Thymus (tissue), 11 donors: ENCODE data around the gene SOD2. TPM values are rescaled to one million over a fixed set of nuclear protein-coding genes. Genes with fewer than 3 reads are reported as not detected.
"Not testable (repeated sequence)": the region's sequence is repeated elsewhere in the genome, so short reads cannot be mapped to it uniquely, and the experiment has no call there.

Source experiments
- DNase-seq, 9 donors: peaks; one replicate each; pipeline ENCODE4 v3.0.0-alpha.2; 2013; ENCODE audit warnings: low spot score in 9 of 9, low read depth in 6 of 9, missing footprints in 1 of 9
- H3K27ac ChIP-seq, 2 donors: one replicate each; pipeline ENCODE4 v1.5.1; 2013; ENCODE audit warnings: control low read depth in 1 of 2, low read depth in 1 of 2, low read length in 1 of 2, mild to moderate bottlenecking in 1 of 2, moderate library complexity in 1 of 2
- H3K27me3 ChIP-seq, 2 donors: one replicate each; pipeline ENCODE4 v1.5.1; 2013; ENCODE audit warnings: low read length in 1 of 2; ENCODE audit not compliant: control insufficient read depth in 2 of 2, insufficient read depth in 1 of 2
- H3K36me3 ChIP-seq, 2 donors: one replicate each; pipeline ENCODE4 v1.5.1; 2013; ENCODE audit warnings: low read length in 1 of 2, mild to moderate bottlenecking in 1 of 2, moderate library complexity in 1 of 2; ENCODE audit not compliant: control insufficient read depth in 2 of 2, insufficient read depth in 2 of 2
- H3K4me1 ChIP-seq, 2 donors: one replicate each; pipeline ENCODE4 v1.5.1; 2013; ENCODE audit warnings: low read length in 2 of 2; ENCODE audit not compliant: control insufficient read depth in 2 of 2, insufficient read depth in 2 of 2
- H3K4me3 ChIP-seq, 2 donors: one replicate each; pipeline ENCODE4 v1.5.1; 2013; ENCODE audit warnings: low read length in 2 of 2, control low read depth in 1 of 2, mild to moderate bottlenecking in 1 of 2
- H3K9me3 ChIP-seq, 2 donors: one replicate each; pipeline ENCODE4 v1.5.1; 2013; ENCODE audit warnings: low read length in 1 of 2, mild to moderate bottlenecking in 1 of 2; ENCODE audit not compliant: control insufficient read depth in 2 of 2, insufficient read depth in 1 of 2
- WGBS: extraction: QIAGEN DNeasy Blood & Tissue Kit; methylation state at CpG from one replicate; pipeline ENCODE4 v1.1.7; 2013; 5-methylcytosine and 5-hydroxymethylcytosine counted together
- polyA plus RNA-seq: library from polyadenylated mRNA; stranded (reverse); fragments of 200-250 nt; gene quantifications from one replicate; pipeline ENCODE4 v1.2.3, GENCODE V29; 2013
- total RNA-seq: library from RNA; stranded (reverse); fragments of 120-200 nt; gene quantifications from one replicate; pipeline ENCODE4 v1.2.4, GENCODE V29; 2013
- donor health status: healthy.

Gene SOD2
- total and polyA plus RNA-seq, 2 donors, result 68.0 to 759 TPM

GRCh38 chr6:159682295-159682694 is 10.7 kb downstream of the SOD2 start:
- no peak for DNase-seq
- 90% methylated on average over 3 of the region's 3 CpGs for WGBS
- Histone ChIP-seq H3K27me3 (no peaks in the 10 kb centered on the region), H3K4me3 (no peak overlapping the region), H3K36me3 (peaks cover 29 to 39% of the 10 kb centered on the region in 2 donors), H3K9me3 (no peaks in the 10 kb centered on the region), H3K27ac (no peak overlapping the region), H3K4me1 (no peaks in the 10 kb centered on the region)

- H3K36me3 ChIP-seq, result peaks cover 27 to 31% of the 10 kb centered on the region in 2 donors
- H3K9me3 ChIP-seq, result no peaks in the 10 kb centered on the region
- H3K4me3 ChIP-seq, result no peak overlapping the region
- H3K27me3 ChIP-seq, result no peaks in the 10 kb centered on the region
- H3K4me1 ChIP-seq, result no peaks in the 10 kb centered on the region
- no peak overlapping the region for H3K27ac ChIP-seq
- WGBS, result 89% methylated on average over 10 of the region's 10 CpGs
- no peak for DNase-seq
Observed at GRCh38 chr6:159681191-159681880, 11.7 kb downstream of the SOD2 start.

GRCh38 chr6:159680104-159680503 is 12.9 kb downstream of the SOD2 start:
- 95% methylated on average over 3 of the region's 3 CpGs for WGBS
- Histone ChIP-seq H3K36me3 (peaks cover 25 to 27% of the 10 kb centered on the region in 2 donors), H3K27me3 (no peaks in the 10 kb centered on the region), H3K4me3 (no peak overlapping the region), H3K4me1 (no peaks in the 10 kb centered on the region), H3K9me3 (no peaks in the 10 kb centered on the region), H3K27ac (no peak overlapping the region)
- no peak for DNase-seq

GRCh38 chr6:159679091-159680077 is 13.7 kb downstream of the SOD2 start:
- Histone ChIP-seq H3K9me3 (no peaks in the 10 kb centered on the region), H3K4me1 (no peaks in the 10 kb centered on the region), H3K4me3 (no peak overlapping the region), H3K27me3 (no peaks in the 10 kb centered on the region), H3K27ac (no peak overlapping the region), H3K36me3 (peaks cover 22 to 27% of the 10 kb centered on the region in 2 donors)
- DNase-seq, result no peak
- WGBS, result 94% methylated on average over 5 of the region's 5 CpGs

- H3K9me3 ChIP-seq, result no peaks in the 10 kb centered on the region
- peaks cover 16 to 22% of the 10 kb centered on the region in 2 donors for H3K36me3 ChIP-seq
- 97% methylated on average over 3 of the region's 3 CpGs for WGBS
- H3K27ac ChIP-seq, result no peak overlapping the region
- H3K4me3 ChIP-seq, result no peak overlapping the region
- H3K4me1 ChIP-seq, result no peaks in the 10 kb centered on the region
- DNase-seq, result no peak
- H3K27me3 ChIP-seq, result no peaks in the 10 kb centered on the region
Observed at GRCh38 chr6:159678574-159678973, 14.5 kb downstream of the SOD2 start.

GRCh38 chr6:159677506-159678165 is 15.4 kb downstream of the SOD2 start:
- no peaks in the 10 kb centered on the region for H3K27me3 ChIP-seq
- H3K9me3 ChIP-seq, result no peaks in the 10 kb centered on the region
- 99% methylated on average over 5 of the region's 5 CpGs for WGBS
- no peak for DNase-seq
- peaks cover 9 to 18% of the 10 kb centered on the region in 2 donors for H3K36me3 ChIP-seq
- H3K4me3 ChIP-seq, result no peak overlapping the region
- H3K4me1 ChIP-seq, result no peaks in the 10 kb centered on the region
- H3K27ac ChIP-seq, result no peak overlapping the region

GRCh38 chr6:159676890-159677505 is 16.0 kb downstream of the SOD2 start:
- Histone ChIP-seq H3K4me1 (no peaks in the 10 kb centered on the region), H3K36me3 (peaks cover 6 to 18% of the 10 kb centered on the region in 2 donors), H3K27me3 (no peaks in the 10 kb centered on the region), H3K4me3 (no peak overlapping the region), H3K9me3 (no peaks in the 10 kb centered on the region), H3K27ac (no peak overlapping the region)
- DNase-seq, result no peak
- WGBS, result 89% methylated on average over 6 of the region's 6 CpGs

- H3K4me1 ChIP-seq, H3K27me3 ChIP-seq, H3K27ac ChIP-seq, H3K9me3 ChIP-seq, H3K4me3 ChIP-seq, DNase-seq: not testable (repeated sequence)
- peaks cover 6 to 12% of the 10 kb centered on the region in 2 donors for H3K36me3 ChIP-seq
- 92% methylated on average over 4 of the region's 4 CpGs for WGBS
Observed at GRCh38 chr6:159676236-159676635, 16.8 kb downstream of the SOD2 start.
